Stimulated activated CD8-positive, alpha-beta memory T cell treated with anti-CD3 and anti-CD28 coated beads, Interleukin-2, amount 100 ng/mL, for 1 hour (primary cell): Measurements from ENCODE around the gene ARSA.

Experiments
- DNase-seq, 2 donors: peaks; one replicate each; pipeline ENCODE4 v3.0.0-alpha.2; 2020; ENCODE audit warnings: low read depth in 2 of 2

Gene ARSA

GRCh38 chr22:50579752-50580151 lies 48.2 kb downstream of the ARSA start:
- no peak for DNase-seq

GRCh38 chr22:50578776-50579310 lies 49.1 kb downstream of the ARSA start:
- DNase-seq = no peak

DNA sequence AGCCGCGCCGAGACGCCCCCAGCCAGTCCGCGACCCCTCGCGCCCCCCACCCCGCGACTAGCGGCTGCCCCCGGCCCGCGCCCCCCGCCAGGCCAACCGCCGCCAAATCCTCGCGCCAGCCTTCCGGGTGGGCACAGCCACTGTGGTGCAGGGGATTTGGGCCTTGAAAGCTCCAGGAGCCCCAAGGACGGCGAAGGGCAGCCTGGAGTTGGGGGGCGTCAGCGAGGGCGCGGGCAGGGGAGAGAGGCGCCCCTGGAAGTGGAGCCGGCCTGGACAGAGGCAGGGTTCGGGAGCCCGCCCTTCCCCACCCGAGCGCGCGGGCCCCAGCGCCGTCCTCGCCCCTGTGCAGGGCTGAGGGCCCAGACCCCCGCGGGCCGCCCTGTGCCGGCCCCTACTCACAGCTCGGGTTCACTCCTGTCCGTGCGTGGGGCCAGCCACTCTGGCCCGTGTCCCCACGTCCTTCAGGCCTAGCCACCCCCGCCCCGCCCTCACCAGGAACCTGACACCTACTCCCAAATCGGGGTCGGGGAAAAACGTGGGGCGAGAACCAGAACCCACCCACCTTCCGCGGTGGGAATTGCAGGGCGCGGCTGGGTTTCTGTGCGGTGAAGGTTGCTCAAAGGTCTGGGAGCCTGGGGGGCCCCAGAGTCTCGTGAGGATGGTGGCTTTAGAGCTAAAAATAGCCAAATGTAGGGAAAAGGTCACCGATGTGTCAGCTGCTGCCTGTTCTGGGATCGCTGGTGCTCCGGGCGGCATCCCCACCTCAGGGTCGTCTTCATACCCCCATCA lies 49.8 kb downstream of the ARSA start, which contains the start of gene CPT1B:
Gene CPT1B, minus strand, starts transcription at position 441 of the 789 bp plus-strand sequence. CDS start 512 bp downstream, outside the sequence.
- no peak for DNase-seq

- no peak for DNase-seq
Observed at GRCh38 chr22:50577697-50577986, 50.3 kb downstream of the ARSA start.

GRCh38 chr22:50576806-50577696 lies 50.9 kb downstream of the ARSA start:
- no peak for DNase-seq

DNA sequence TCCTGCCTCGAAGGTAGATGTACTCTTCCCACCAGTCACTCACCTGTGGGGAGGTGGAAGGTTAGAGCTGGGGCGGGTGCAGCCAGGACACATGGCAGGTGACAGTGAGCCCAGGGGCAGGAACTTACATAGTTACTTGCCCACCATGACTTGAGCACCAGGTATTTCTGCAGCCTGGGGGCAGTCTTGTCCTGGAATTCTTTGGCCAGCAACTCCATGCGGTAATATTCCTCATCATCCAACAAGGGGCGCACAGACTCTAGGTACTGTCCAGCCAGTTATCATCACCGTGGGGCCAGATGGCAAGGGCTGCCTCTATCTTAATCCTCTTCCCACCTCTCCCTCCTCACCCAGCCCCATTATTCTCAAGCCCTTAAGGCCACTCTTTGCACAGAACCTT lies 51.9 kb downstream of the ARSA start:
- DNase-seq = no peak

DNA sequence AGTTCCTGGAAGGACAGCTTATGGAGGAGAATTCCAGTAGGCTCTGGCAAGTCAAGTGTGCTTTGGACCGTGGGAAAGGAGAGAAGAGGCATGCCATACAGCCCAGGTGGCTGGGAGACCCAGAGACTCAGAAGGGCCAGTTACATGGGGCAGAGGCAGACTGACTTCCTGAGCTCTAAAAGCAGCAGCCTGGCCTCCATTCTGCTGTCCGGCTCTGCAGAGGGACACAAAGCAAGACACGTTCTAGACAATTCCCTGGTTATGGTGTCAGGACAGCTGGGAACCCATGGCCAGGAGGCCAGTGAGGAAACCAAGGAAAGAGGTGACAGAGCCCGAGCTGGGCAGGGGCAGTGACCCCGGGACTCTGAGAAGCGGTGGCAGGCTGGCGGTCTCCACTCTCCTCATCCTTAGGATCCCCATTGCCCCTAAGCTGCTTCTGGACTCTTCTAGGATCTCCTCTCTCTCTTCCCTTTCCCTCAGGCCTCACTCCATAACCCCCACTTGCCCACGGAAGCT lies 52.5 kb downstream of the ARSA start:
- no peak for DNase-seq
